Omental fat pad (tissue), 4 donors: ENCODE results near the gene CEP57L1. TPM values are rescaled to one million over a fixed set of nuclear protein-coding genes. Genes with fewer than 3 reads are reported as not detected.
A peak's percentile ranks its signal among the peaks of the same experiment; 100 is the strongest.
"Not testable (repeated sequence)": the region's sequence is repeated elsewhere in the genome, so short reads cannot be mapped to it uniquely, and the experiment has no call there.

Experiments used
- ATAC-seq: fragments of 150-250 bp; one replicate; pipeline ENCODE4 v1.9.1; 2016; ENCODE audit warnings: mild to moderate bottlenecking, moderate library complexity; ENCODE audit not compliant: low FRiP score
- DNase-seq: peaks from one replicate; pipeline ENCODE4 v3.0.0-alpha.2; 2019; ENCODE audit warnings: low spot score
- total RNA-seq, 4 donors: library from RNA; depleted of rRNA; stranded (reverse); fragments of >200 nt; gene quantifications; one replicate each; pipeline ENCODE4 v1.1.0, GENCODE V29; 2016
- TF ChIP-seq, protein P1 (sequence below), 3 donors: fragments of 450-650 bp; IDR thresholded peaks; one replicate each; pipeline ENCODE4 v1.5.1; 2016 to 2017; ENCODE audit warnings: antibody characterized with exemption in 3 of 3, mild to moderate bottlenecking in 3 of 3, moderate library complexity in 2 of 3

The CEP57L1 gene
- total RNA-seq, 4 donors from 2014 or later, result 7.8 to 25.6 (median 19.6) TPM

DNA sequence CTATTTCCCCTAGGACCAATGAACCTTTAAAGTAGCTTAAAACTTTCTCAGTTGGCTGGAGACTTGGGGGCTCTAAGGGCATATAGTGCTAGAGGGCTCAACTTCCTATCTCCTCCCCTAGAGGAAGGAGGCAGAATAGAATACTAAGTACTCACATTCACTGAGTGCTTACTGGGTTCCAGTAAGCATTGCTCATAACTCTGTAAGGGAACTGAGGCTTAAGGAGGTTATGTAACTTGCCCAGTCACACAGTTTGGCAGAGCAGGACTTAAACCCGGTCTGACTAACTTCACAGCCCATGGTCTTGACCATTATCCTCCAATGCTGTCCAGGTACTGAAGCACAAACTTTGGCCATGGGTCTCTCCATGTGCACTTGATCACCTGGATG, 13.1 kb upstream of the CEP57L1 start:
- TF ChIP-seq, protein P1, sequence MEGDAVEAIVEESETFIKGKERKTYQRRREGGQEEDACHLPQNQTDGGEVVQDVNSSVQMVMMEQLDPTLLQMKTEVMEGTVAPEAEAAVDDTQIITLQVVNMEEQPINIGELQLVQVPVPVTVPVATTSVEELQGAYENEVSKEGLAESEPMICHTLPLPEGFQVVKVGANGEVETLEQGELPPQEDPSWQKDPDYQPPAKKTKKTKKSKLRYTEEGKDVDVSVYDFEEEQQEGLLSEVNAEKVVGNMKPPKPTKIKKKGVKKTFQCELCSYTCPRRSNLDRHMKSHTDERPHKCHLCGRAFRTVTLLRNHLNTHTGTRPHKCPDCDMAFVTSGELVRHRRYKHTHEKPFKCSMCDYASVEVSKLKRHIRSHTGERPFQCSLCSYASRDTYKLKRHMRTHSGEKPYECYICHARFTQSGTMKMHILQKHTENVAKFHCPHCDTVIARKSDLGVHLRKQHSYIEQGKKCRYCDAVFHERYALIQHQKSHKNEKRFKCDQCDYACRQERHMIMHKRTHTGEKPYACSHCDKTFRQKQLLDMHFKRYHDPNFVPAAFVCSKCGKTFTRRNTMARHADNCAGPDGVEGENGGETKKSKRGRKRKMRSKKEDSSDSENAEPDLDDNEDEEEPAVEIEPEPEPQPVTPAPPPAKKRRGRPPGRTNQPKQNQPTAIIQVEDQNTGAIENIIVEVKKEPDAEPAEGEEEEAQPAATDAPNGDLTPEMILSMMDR (IDR thresholded peaks at IDR 0.05), result no peak
- ATAC-seq (peak; percentile 80), DNase-seq (no peak)

DNA sequence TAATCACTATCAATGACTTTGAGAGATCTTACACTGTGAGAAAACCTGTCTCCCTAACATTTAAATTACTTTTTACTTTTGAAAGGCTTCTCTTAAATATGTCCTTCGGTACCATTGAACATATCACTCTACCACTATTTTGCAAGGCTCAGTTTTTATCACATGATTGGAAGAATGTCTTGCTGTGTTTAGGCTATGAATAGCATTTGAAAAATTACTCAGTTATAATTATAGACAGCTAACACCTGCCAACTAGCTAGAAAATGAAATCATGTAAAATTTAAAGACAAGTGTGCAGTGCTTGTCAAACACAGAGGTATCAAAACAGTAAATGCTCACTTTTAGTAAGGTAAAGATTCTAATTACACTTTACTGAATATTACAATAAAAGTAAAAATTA, 11.7 kb upstream of the CEP57L1 start:
- ATAC-seq (no peak), DNase-seq (no peak)
- TF ChIP-seq, protein P1 (IDR thresholded peaks at IDR 0.05), result no peak

- DNase-seq, result not testable (repeated sequence)
Measured at GRCh38 chr6:109084146-109084545, 11.2 kb upstream of the CEP57L1 start.

GRCh38 chr6:109087661-109088264, 7.5 kb upstream of the CEP57L1 start:
- ATAC-seq, result no peak
- TF ChIP-seq, protein P1 (IDR thresholded peaks at IDR 0.05), result no peak
- DNase-seq, result no peak

More at GRCh38 chr6:109084146-109084545, 11.2 kb upstream of the CEP57L1 start:
- not testable (repeated sequence) for ATAC-seq

DNA sequence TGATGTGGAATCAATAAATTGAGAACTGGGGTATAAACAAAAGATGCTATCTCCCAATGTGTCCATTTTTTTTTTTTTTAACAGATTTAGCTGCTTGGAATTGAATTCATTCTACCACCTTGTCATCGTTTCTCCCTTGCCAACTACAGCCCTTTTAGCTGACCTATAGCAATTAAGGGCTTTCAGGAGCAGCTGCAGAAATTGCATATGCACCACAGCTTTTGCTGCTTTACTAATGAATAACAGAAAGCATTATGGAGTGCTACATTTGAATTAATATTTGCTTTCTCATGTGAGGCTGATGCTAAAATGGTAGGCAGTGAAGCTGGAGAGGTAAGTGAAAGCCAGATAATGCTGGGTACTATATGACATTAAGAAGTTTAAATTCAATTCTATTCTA, 6.3 kb upstream of the CEP57L1 start:
- DNase-seq (no peak), ATAC-seq (no peak)
- TF ChIP-seq, protein P1 (IDR thresholded peaks at IDR 0.05), result no peak

GRCh38 chr6:109091314-109092024, 3.8 kb upstream of the CEP57L1 start:
- TF ChIP-seq, protein P1 (IDR thresholded peaks at IDR 0.05), result no peak
- DNase-seq, result no peak
- ATAC-seq, result no peak

- DNase-seq (no peak), ATAC-seq (no peak)
- TF ChIP-seq, protein P1 (IDR thresholded peaks at IDR 0.05), result no peak
Measured at GRCh38 chr6:109092074-109092473, 3.2 kb upstream of the CEP57L1 start.
